NCI-H1930 (cell line): ENCODE data around the gene NAA20.
"Not testable (repeated sequence)": the region's sequence is repeated elsewhere in the genome, so short reads cannot be mapped to it uniquely, and the experiment has no call there.

Source experiments
- DNase-seq, 2 experiments: peaks; one replicate each; lab custom pipeline; 2025; lab: John Stamatoyannopoulos, UW

NAA20 gene

GRCh38 chr20:19991854-19992253 lies 25.3 kb upstream of the NAA20 start:
- no peak for DNase-seq

GRCh38 chr20:19992996-19993908 lies 23.9 kb upstream of the NAA20 start:
- DNase-seq: no peak

GRCh38 chr20:19993958-19994669 lies 23.0 kb upstream of the NAA20 start:
- DNase-seq: no peak

- peak; percentile 19 to 38 for DNase-seq
These were observed 21.8 kb upstream of the NAA20 start for GRCh38 chr20:19995220-19995863.

GRCh38 chr20:19996222-19996621 lies 20.9 kb upstream of the NAA20 start:
- no peak for DNase-seq

GRCh38 chr20:19996917-19997316 lies 20.2 kb upstream of the NAA20 start:
- no peak for DNase-seq

GRCh38 chr20:19998990-19999705 lies 18.0 kb upstream of the NAA20 start:
- no peak for DNase-seq

GRCh38 chr20:20000211-20000968 lies 16.8 kb upstream of the NAA20 start:
- DNase-seq: no peak

- DNase-seq: no peak
These were observed 14.8 kb upstream of the NAA20 start for GRCh38 chr20:20002101-20002998.

GRCh38 chr20:20003031-20003954 lies 13.9 kb upstream of the NAA20 start:
- no peak for DNase-seq

GRCh38 chr20:20003955-20004322 lies 13.2 kb upstream of the NAA20 start:
- not testable (repeated sequence) for DNase-seq

GRCh38 chr20:20005342-20005741 lies 11.8 kb upstream of the NAA20 start:
- DNase-seq: no peak

- DNase-seq: no peak
These were observed 7.3 kb upstream of the NAA20 start for GRCh38 chr20:20009784-20010253.

- DNase-seq: peak in 1 of 2 experiments; percentile 74
These were observed 6.3 kb upstream of the NAA20 start for GRCh38 chr20:20010639-20011500.

- DNase-seq: no peak
These were observed 4.6 kb upstream of the NAA20 start for GRCh38 chr20:20012541-20012940.

GRCh38 chr20:20014659-20015058 lies 2.5 kb upstream of the NAA20 start:
- DNase-seq: peak; percentile 35 to 59

GRCh38 chr20:20017844-20018185 lies 653 bp downstream of the NAA20 start:
- DNase-seq: no peak

- DNase-seq: no peak
These were observed 1.2 kb downstream of the NAA20 start for GRCh38 chr20:20018366-20018765.
